Endothelial cell (in vitro differentiated cells): ENCODE results near the gene CEP152. TPM values are rescaled to one million over a fixed set of nuclear protein-coding genes. Genes with fewer than 3 reads are reported as not detected.
A peak's percentile ranks its signal among the peaks of the same experiment; 100 is the strongest.
"Not testable (repeated sequence)": the region's sequence is repeated elsewhere in the genome, so short reads cannot be mapped to it uniquely, and the experiment has no call there.

Source experiments
- DNase-seq: peaks from one replicate; pipeline ENCODE4 v3.0.0; 2021; ENCODE audit warnings: low spot score
- H3K27ac Mint-ChIP-seq: one replicate; pipeline ENCODE4 v1.8.0; 2021; ENCODE audit warnings: mixed read lengths, inconsistent platforms; ENCODE audit not compliant: unreplicated experiment
- H3K27me3 Mint-ChIP-seq: one replicate; pipeline ENCODE4 v1.8.0; 2021; ENCODE audit warnings: mild to moderate bottlenecking, moderate library complexity, mixed read lengths, inconsistent platforms; ENCODE audit not compliant: unreplicated experiment
- H3K36me3 Mint-ChIP-seq: one replicate; pipeline ENCODE4 v1.8.0; 2021; ENCODE audit warnings: mild to moderate bottlenecking, low read depth, mixed read lengths, inconsistent platforms; ENCODE audit not compliant: unreplicated experiment
- H3K4me1 Mint-ChIP-seq: one replicate; pipeline ENCODE4 v1.8.0; 2021; ENCODE audit warnings: mild to moderate bottlenecking, mixed read lengths, inconsistent platforms; ENCODE audit not compliant: unreplicated experiment
- H3K4me3 Mint-ChIP-seq: one replicate; pipeline ENCODE4 v1.8.0; 2021; ENCODE audit warnings: mild to moderate bottlenecking, mixed read lengths, inconsistent platforms; ENCODE audit not compliant: unreplicated experiment
- H3K9me3 Mint-ChIP-seq: one replicate; pipeline ENCODE4 v1.8.0; 2021; ENCODE audit warnings: mixed read lengths, inconsistent platforms; ENCODE audit not compliant: unreplicated experiment
- total RNA-seq: library from RNA; stranded (reverse); fragmentation: NEBNext Ultra II Directional; extraction: Animal tissue kit (Norgen Biotek cat#: 25700); gene quantifications from one replicate; pipeline ENCODE4 v1.2.1, GENCODE V29; 2021; ENCODE audit not compliant: unreplicated experiment
- TF ChIP-seq, protein P1 (sequence below): fragments of 200-600 bp; sonication (generic); IDR thresholded peaks from one replicate; pipeline ENCODE4 v1.5.0; 2021; ENCODE audit warnings: antibody characterized with exemption; ENCODE audit not compliant: unreplicated experiment

Gene CEP152
- total RNA-seq, 1 donor from 2014 or later, result 4.7 TPM

DNA sequence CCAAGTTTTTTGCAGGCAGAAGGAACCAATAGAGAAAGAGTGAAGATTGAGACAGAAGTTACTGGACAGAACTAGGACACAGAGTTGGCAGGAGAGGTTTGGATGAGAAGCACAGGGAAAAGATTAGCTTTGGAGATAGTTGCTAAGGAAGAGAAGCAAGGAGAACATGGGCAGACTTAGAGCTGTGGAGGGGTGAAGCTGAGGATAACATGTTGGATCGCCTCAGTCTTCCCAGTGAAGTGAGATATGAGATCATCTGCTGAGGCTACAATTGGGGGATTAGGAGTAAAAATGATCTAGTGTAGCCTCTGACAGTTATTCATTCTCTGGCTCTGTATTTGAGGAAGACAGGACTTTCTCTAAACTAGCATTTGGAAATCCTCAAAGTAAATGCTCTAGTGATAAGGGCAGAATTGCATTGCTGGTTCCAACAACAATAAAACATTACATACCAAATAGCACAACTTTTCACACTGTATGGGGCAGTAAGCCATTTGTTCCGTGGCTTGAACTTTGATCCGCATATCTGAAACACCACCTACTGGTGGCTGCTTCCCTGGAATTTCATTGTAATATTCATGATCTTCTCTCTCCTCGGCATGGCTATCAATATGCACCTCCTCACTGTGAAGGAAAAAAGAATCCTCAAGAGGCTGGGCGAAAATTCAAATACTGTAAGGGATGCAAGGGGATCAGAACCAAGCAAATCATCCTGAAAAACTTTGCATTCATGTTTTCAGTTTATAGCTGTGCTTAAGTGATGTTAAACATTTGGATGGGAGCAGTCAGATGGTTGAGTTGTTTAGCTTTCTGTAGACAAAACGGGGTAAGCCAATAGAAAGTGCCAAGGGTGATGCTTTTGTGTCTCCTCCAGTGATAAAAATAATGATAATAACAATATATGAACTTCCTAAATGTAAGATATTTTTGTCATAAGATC is 44.9 kb upstream of the CEP152 start:
- H3K9me3 Mint-ChIP-seq, result no peaks in the 10 kb centered on the region
- peak; percentile 35 for DNase-seq
- no peaks in the 10 kb centered on the region for H3K27me3 Mint-ChIP-seq
- H3K4me3 Mint-ChIP-seq, result no peak overlapping the region
- no peaks in the 10 kb centered on the region for H3K4me1 Mint-ChIP-seq
- H3K27ac Mint-ChIP-seq, result no peak overlapping the region
- H3K36me3 Mint-ChIP-seq, result peaks cover 4% of the 10 kb centered on the region
- TF ChIP-seq, protein P1, sequence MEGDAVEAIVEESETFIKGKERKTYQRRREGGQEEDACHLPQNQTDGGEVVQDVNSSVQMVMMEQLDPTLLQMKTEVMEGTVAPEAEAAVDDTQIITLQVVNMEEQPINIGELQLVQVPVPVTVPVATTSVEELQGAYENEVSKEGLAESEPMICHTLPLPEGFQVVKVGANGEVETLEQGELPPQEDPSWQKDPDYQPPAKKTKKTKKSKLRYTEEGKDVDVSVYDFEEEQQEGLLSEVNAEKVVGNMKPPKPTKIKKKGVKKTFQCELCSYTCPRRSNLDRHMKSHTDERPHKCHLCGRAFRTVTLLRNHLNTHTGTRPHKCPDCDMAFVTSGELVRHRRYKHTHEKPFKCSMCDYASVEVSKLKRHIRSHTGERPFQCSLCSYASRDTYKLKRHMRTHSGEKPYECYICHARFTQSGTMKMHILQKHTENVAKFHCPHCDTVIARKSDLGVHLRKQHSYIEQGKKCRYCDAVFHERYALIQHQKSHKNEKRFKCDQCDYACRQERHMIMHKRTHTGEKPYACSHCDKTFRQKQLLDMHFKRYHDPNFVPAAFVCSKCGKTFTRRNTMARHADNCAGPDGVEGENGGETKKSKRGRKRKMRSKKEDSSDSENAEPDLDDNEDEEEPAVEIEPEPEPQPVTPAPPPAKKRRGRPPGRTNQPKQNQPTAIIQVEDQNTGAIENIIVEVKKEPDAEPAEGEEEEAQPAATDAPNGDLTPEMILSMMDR, result peak; percentile 35

DNA sequence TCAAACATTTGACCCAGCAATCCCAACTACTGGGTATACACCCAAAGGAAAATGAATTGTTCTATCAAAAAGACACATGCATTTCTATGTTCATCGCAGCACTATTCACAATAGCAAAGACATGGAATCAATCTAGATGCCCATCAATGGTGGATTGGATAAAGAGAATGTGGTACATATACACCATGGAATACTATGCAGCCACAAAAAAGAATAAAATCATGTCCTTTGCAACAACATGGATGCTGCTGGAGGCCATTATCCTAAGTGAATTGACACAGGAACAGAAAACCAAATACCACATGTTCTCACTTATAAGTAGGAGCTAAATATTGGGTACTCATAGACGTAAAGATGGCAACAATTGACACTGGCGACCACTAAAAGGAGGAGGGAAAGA is 43.6 kb upstream of the CEP152 start:
- H3K4me3 Mint-ChIP-seq, DNase-seq, H3K27ac Mint-ChIP-seq, H3K9me3 Mint-ChIP-seq, H3K4me1 Mint-ChIP-seq, H3K36me3 Mint-ChIP-seq, H3K27me3 Mint-ChIP-seq: not testable (repeated sequence)

DNA sequence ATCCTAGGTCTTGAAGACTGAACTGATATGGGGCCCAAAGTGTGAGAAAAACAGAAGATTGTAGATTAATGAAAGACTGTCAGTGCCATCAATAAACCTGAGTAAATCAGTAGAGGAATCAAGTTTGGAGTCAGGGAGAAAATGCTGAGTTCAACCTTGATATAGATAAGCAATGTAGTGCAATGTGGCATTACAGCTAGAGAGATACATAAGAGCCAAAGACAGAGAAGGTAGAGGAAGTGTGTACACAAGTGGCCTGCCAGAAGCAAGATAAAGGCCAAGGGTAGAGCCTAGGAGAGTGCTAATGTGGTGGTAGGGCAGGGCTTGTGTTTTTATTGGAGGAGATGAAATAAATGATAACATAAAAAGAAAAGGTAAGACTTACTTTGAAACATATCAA is 41.1 kb upstream of the CEP152 start:
- H3K4me3 Mint-ChIP-seq, result no peak overlapping the region
- H3K9me3 Mint-ChIP-seq, result no peaks in the 10 kb centered on the region
- H3K4me1 Mint-ChIP-seq, result no peaks in the 10 kb centered on the region
- H3K36me3 Mint-ChIP-seq, result peaks cover 9% of the 10 kb centered on the region
- TF ChIP-seq, protein P1, result no peak
- no peaks in the 10 kb centered on the region for H3K27me3 Mint-ChIP-seq
- H3K27ac Mint-ChIP-seq, result no peak overlapping the region
- no peak for DNase-seq

DNA sequence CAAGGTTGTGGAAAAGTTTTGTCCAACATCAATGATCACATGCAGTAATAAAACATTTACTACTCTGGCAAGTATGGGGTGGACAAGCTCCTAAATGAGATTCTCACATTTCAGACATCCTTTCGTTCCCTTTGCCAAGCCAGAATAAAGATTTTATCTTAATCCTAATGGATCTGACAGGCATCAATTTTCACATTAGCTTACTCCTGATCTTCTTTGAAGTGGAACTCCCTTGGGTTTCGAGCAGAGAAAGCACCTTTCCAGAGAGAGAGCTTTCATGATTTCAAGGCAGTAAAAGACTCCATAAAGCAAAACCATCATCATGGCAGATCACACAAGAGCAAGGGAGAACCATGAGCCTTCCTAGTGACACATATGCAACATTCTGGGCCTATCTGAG is 39.8 kb upstream of the CEP152 start:
- Mint-ChIP-seq H3K4me1 (no peaks in the 10 kb centered on the region), H3K9me3 (no peaks in the 10 kb centered on the region), H3K27me3 (no peaks in the 10 kb centered on the region), H3K36me3 (peaks cover 18% of the 10 kb centered on the region), H3K27ac (no peak overlapping the region), H3K4me3 (no peak overlapping the region)
- DNase-seq, result no peak
- TF ChIP-seq, protein P1, result no peak

- Mint-ChIP-seq H3K4me3 (no peak overlapping the region), H3K4me1 (no peaks in the 10 kb centered on the region), H3K9me3 (no peaks in the 10 kb centered on the region), H3K36me3 (peaks cover 23% of the 10 kb centered on the region), H3K27me3 (no peaks in the 10 kb centered on the region), H3K27ac (no peak overlapping the region)
- no peak for DNase-seq
- TF ChIP-seq, protein P1, result no peak
Observed at GRCh38 chr15:48845123-48845522, 34.3 kb upstream of the CEP152 start.
